NCI-H2029 (cell line): ENCODE measurements around the gene GPR55.

ENCODE experiments used
- DNase-seq: peaks from one replicate; lab custom pipeline; 2025; lab: John Stamatoyannopoulos, UW

The GPR55 gene

DNA sequence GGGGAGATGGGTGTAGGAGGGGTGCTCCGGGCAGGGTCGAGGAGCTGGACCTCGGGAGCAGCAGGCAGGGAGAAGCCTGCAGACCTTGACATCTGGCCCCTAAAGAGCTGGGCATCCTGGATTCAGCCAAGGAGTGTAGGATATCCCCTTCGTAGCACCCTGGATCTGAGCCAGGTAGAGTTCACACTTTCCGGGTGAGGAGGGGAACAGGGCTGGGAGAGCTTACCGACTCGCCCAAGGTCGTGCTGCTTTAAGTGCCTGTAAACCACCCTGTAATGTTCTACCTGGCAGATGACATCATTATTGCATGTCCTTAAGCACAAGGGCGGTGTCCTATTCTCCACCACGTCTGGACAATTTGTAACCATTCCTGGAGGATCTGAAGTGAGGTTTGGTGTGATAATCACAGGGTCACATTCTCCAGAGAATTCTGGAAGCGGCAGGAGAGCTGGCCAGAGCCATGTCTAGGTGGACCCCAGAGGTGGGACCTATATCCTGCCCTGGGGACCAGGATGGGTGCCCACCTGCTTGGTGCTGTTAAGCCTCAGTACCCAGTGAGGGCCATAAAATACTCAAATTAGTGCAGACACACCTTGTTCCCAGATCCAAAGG is 45.7 kb downstream of the GPR55 start:
- peak; percentile 75 for DNase-seq

- DNase-seq: no peak
Measured at GRCh38 chr2:230878599-230879188, 46.3 kb downstream of the GPR55 start.

DNA sequence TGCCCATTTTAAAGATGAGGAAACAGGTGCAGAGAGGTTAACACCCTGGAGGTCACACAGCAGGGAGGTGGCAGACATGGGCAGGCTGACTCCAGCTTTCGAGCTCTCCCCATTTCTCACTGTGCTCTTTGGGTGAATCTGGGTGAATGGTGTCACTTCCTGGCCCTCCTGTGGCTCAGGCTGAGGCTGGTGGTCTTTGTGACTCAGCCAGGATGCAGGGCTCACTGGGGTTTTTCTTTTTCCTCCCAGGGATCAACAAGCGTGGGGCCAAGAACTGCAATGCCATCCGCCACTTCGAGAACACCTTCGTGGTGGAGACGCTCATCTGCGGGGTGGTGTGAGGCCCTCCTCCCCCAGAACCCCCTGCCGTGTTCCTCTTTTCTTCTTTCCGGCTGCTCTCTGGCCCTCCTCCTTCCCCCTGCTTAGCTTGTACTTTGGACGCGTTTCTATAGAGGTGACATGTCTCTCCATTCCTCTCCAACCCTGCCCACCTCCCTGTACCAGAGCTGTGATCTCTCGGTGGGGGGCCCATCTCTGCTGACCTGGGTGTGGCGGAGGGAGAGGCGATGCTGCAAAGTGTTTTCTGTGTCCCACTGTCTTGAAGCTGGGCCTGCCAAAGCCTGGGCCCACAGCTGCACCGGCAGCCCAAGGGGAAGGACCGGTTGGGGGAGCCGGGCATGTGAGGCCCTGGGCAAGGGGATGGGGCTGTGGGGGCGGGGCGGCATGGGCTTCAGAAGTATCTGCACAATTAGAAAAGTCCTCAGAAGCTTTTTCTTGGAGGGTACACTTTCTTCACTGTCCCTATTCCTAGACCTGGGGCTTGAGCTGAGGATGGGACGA is 47.1 kb downstream of the GPR55 start:
- DNase-seq: no peak

- no peak for DNase-seq
Measured at GRCh38 chr2:230877116-230877758, 47.8 kb downstream of the GPR55 start.

- DNase-seq: no peak
Measured at GRCh38 chr2:230875347-230876315, 49.4 kb downstream of the GPR55 start.

DNA sequence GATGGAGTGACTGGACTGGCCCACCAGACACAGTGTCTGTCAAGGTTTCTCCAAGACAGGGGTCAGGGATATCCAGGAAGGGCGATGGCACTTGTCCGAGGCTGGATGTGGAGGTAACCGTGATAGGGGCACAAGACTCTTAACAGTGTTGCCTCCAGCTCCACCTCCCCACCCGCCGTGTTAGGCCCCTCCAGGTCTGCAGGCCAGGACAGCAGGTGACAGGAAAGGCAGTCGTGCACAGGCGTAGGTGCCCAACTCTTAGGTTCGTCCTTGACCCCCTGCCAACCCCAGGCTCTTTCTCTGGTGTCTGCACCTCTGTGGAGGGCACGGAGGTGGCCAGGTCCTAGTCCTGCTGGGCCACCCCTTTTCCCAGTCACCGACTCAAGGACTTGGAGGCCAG is 50.2 kb downstream of the GPR55 start:
- DNase-seq: no peak

- DNase-seq: no peak
Measured at GRCh38 chr2:230874456-230874855, 50.6 kb downstream of the GPR55 start.

GRCh38 chr2:230873661-230874401 is 51.2 kb downstream of the GPR55 start:
- DNase-seq: no peak

- DNase-seq: no peak
Measured at GRCh38 chr2:230872968-230873660, 51.9 kb downstream of the GPR55 start.

GRCh38 chr2:230872151-230872967 is 52.7 kb downstream of the GPR55 start:
- no peak for DNase-seq

DNA sequence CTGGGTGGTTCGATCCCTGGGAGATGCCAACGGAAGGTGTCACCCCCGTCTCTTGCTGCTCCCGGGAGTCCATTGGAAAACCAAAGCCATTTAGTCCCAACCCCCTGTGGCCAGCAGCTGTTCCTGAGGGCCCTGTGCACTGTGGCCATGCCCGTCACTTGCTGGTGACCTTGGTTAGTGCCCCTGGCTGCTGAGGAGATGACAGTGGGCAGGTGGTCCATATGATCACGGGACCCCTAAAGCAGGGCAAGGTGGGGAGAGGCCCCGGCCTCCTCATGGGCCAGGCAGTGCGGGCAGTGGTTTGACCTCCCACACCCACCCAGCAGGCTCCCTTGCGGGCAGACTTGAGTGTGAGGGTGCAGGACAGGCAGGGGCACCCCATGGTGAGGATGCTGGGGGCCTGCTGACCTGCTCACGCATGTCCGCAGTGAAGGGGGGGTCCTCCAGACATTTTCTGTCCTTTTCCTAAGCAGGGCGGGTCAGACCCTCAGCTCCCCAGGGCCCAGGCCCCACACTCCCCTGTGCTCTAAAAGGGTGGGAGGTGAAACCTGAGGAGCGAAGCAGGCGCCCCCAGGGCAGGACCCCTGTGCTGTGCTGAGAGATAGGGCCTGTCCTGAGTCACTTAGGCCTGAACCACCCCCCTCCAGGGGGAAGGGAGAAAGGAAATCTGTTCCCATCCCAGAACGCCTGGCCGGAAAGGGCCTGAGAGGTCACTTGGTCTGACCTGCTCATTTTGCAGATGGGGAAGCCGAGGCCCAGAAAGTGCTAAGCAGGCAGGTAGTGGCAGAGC is 53.5 kb downstream of the GPR55 start:
- no peak for DNase-seq

DNA sequence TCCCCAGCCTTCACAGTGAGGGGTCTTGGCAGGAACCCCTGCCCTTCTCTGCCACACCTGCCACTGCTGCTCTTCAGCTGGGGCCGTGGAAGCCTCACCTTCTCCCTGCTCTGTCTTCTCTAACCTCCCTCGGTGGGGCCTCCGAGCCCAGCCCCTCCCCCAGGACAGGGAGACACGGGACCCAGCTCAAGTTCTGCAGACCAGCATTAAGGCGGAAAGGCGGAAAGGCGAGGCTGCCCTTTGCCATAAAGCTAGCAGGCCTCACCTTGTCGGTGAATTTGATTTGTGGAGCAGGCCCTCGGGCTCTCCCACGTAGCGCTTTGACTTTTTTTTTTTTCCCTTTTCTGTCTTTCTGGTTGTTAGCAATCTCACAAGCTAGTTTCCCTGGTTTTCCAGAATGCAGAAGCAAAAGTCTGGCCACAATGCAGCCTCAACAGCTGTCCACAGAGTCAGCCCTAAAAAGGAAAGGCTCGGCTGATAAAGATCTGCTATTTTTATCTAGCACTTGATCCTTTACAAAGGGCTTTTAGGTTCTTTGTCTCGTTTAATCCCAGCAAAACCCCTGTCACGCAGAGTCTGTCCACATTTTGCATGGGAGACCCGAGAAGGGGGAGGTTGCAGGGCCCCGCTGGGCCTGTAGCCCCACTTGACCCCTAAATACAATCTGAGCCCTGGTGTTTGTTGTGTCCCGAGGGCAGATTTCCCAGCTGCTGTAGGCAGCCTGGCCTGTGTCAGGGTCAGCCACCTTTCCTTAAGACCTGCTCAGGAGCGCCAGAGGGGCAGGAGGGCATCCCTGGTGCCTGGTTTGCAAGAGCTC is 54.3 kb downstream of the GPR55 start:
- DNase-seq: no peak

GRCh38 chr2:230869914-230870543 is 55.0 kb downstream of the GPR55 start:
- DNase-seq: no peak

GRCh38 chr2:230868947-230869913 is 55.8 kb downstream of the GPR55 start:
- DNase-seq: no peak

- no peak for DNase-seq
Measured at GRCh38 chr2:230868161-230868946, 56.7 kb downstream of the GPR55 start.
